HG03520 (cell line): Measurements from ENCODE around the gene POTEE.
"Not testable (repeated sequence)": the region's sequence is repeated elsewhere in the genome, so short reads cannot be mapped to it uniquely, and the experiment has no call there.

Experiments
- ATAC-seq: cut with Tn5 transposase; IDR thresholded peaks from one replicate; pipeline ENCODE4 v1.9.1; 2021; ENCODE audit warnings: mild to moderate bottlenecking, moderate library complexity; ENCODE audit not compliant: unreplicated experiment

The POTEE gene

GRCh38 chr2:131209030-131209772 lies at the start of gene POTEE:
Gene POTEE (plus strand): TSS chr2:131209536. CDS start chr2:131218403, 8,867 bp downstream.
- ATAC-seq = not testable (repeated sequence)

GRCh38 chr2:131165562-131165961 lies 43.8 kb upstream of the POTEE start:
- not testable (repeated sequence) for ATAC-seq

GRCh38 chr2:131168538-131168937 lies 40.8 kb upstream of the POTEE start:
- no peak for ATAC-seq

GRCh38 chr2:131178050-131178449 lies 31.3 kb upstream of the POTEE start:
- not testable (repeated sequence) for ATAC-seq

- ATAC-seq = not testable (repeated sequence)
Observed at GRCh38 chr2:131178721-131179418, 30.5 kb upstream of the POTEE start.

GRCh38 chr2:131181451-131181850 lies 27.9 kb upstream of the POTEE start:
- ATAC-seq = not testable (repeated sequence)

GRCh38 chr2:131193421-131193820 lies 15.9 kb upstream of the POTEE start:
- ATAC-seq = not testable (repeated sequence)

- ATAC-seq = not testable (repeated sequence)
Observed at GRCh38 chr2:131196186-131196585, 13.2 kb upstream of the POTEE start.

GRCh38 chr2:131201098-131201497 lies 8.2 kb upstream of the POTEE start:
- no peak for ATAC-seq

- ATAC-seq = not testable (repeated sequence)
Observed at GRCh38 chr2:131207839-131208238, 1.5 kb upstream of the POTEE start.

GRCh38 chr2:131209773-131210104 lies 403 bp downstream of the POTEE start:
- not testable (repeated sequence) for ATAC-seq

- ATAC-seq = not testable (repeated sequence)
Observed at GRCh38 chr2:131210434-131211211, 1.3 kb downstream of the POTEE start.

- not testable (repeated sequence) for ATAC-seq
Observed at GRCh38 chr2:131217238-131217986, 8.1 kb downstream of the POTEE start.

- ATAC-seq = not testable (repeated sequence)
Observed at GRCh38 chr2:131235543-131236449, 26.5 kb downstream of the POTEE start.
